ENCODE data around the gene SEMG1. TPM values are rescaled to one million over a fixed set of nuclear protein-coding genes. Genes with fewer than 3 reads are reported as not detected.

SEMG1 gene
- total and polyA plus RNA-seq, 2 donors (not counting 1 experiment from before 2014, with no cell fraction given): not detected

DNA sequence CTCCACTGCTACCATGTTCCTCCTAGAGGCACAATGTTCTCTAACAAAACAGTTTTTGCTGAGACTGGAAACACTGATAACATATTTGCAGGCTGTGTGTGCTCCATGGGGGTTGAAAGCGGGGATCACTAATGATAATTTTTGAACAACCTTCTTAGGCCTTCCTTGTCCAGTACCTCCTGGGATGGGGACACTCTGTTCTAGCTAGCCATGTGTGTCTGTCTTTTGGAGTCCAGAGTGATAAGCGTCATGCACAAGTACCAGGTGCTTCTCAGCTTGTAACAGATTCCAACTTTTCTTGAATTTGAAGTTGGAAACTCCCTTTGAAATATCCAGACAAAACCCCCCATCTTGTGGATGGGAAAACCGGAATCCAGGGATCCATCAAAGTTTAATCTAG lies 17.0 kb upstream of the SEMG1 start:
- H3K27ac Mint-ChIP-seq: no peak overlapping the region
- Histone ChIP-seq H3K4me1 (ENCODE audit: control insufficient read depth in 2 of 2, insufficient read depth in 2 of 2, low read length in 2 of 2) (no peaks in the 10 kb centered on the region), H3K4me3 (ENCODE audit: control extremely low read depth in 1 of 5, extremely low read depth in 1 of 5, insufficient read depth in 1 of 5, low read depth in 2 of 5, low read length in 4 of 5) (no peak overlapping the region), H3K9me3 (ENCODE audit: control extremely low read depth in 1 of 3, control insufficient read depth in 2 of 3, insufficient read depth in 1 of 3, low read length in 2 of 3) (no peaks in the 10 kb centered on the region), H3K9ac (ENCODE audit: low read length) (no peak overlapping the region), H2AFZ (ENCODE audit: insufficient read depth, low read depth, low read length, poor library complexity, severe bottlenecking) (no peak overlapping the region), H3K36me3 (replicated peaks in 1 of 2; ENCODE audit: control extremely low read depth in 1 of 2, control insufficient read depth in 1 of 2, extremely low read depth in 1 of 2, insufficient read depth in 2 of 2, low read length in 1 of 2) (no peaks in the 10 kb centered on the region), H3K27ac (ENCODE audit: low read length in 2 of 2) (no peak overlapping the region), H4K20me1 (ENCODE audit: control insufficient read depth, insufficient read depth, low read length, poor library complexity, severe bottlenecking) (no peaks in the 10 kb centered on the region), H3K27me3 (replicated peaks in 1 of 4; ENCODE audit: control extremely low read depth in 1 of 4, control insufficient read depth in 3 of 4, insufficient read depth in 4 of 4, low read length in 3 of 4) (peaks cover 0 to 7% (median 0%) of the 10 kb centered on the region in 4 experiments), H3K79me2 (ENCODE audit: control insufficient read depth, insufficient read depth, low read length) (no peaks in the 10 kb centered on the region), H3K4me2 (replicated peaks; ENCODE audit: low read depth, low read length, poor library complexity, severe bottlenecking) (no peak overlapping the region)
- 70% methylated on average over 3 of the region's 3 CpGs for WGBS (ENCODE audit: insufficient coverage)
- no peak for ATAC-seq (ENCODE audit: low read depth)
- intact Hi-C loops (cut with micrococcal nuclease): no loop called here
- no peak for TF ChIP-seq EZH2 (IDR thresholded peaks at IDR 0.05; ENCODE audit: borderline replicate concordance, insufficient read depth, low read depth, low read length, poor library complexity, severe bottlenecking)
- TF ChIP-seq CTCF (IDR thresholded peaks at IDR 0.05): no peak
- no peak overlapping the region for H3K4me3 Mint-ChIP-seq
- DNase-seq: no peak
- H3K4me1 Mint-ChIP-seq: no peaks in the 10 kb centered on the region
- ChIA-PET POLR2A (no interaction called here), CTCF (no interaction called here)
- H3K27me3 Mint-ChIP-seq: peaks cover 20% of the 10 kb centered on the region
- no peaks in the 10 kb centered on the region for H3K9me3 Mint-ChIP-seq (ENCODE audit: insufficient read depth)

DNA sequence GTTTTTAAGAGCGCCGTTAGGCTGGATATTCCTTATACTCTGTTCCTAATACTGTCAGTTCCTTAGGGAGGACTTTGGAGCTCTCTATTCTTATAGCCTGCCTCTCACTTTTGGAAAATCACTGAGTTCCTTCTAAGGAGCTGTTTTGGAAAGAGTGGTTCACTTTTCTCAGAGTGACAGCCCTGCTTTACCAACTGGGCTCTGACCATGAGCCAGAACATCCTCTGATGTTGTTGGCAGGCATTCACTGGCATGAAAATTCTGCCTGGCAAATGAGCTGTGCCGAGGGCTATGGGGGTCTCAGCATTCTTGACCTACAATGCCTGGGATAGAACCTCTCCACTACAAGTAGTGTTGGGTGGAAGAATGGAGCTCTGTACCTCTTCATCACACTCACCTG lies 14.9 kb upstream of the SEMG1 start:
- peaks cover 0 to 2% (median 0%) of the 10 kb centered on the region in 3 donors for H3K9me3 ChIP-seq (ENCODE audit: control extremely low read depth in 1 of 3, control insufficient read depth in 2 of 3, insufficient read depth in 1 of 3, low read length in 2 of 3)
- H3K4me1 ChIP-seq (ENCODE audit: control insufficient read depth in 2 of 2, insufficient read depth in 2 of 2, low read length in 2 of 2): no peaks in the 10 kb centered on the region
- Mint-ChIP-seq H3K27me3 (peaks cover 20% of the 10 kb centered on the region), H3K27ac (no peak overlapping the region), H3K9me3 (ENCODE audit: insufficient read depth) (no peaks in the 10 kb centered on the region), H3K4me1 (no peaks in the 10 kb centered on the region), H3K4me3 (no peak overlapping the region)
- no CpG with 5 or more reads among the region's 3 CpGs for WGBS (ENCODE audit: insufficient coverage)
- no peaks in the 10 kb centered on the region for H3K79me2 ChIP-seq (ENCODE audit: control insufficient read depth, insufficient read depth, low read length)
- H3K27ac ChIP-seq (ENCODE audit: low read length in 2 of 2): no peak overlapping the region
- H4K20me1 ChIP-seq (ENCODE audit: control insufficient read depth, insufficient read depth, low read length, poor library complexity, severe bottlenecking): no peaks in the 10 kb centered on the region
- no peak overlapping the region for H3K9ac ChIP-seq (ENCODE audit: low read length)
- TF ChIP-seq EZH2 (IDR thresholded peaks at IDR 0.05; ENCODE audit: borderline replicate concordance, insufficient read depth, low read depth, low read length, poor library complexity, severe bottlenecking): no peak
- no peak for TF ChIP-seq CTCF (IDR thresholded peaks at IDR 0.05)
- ChIA-PET CTCF (no interaction called here), POLR2A (no interaction called here)
- intact Hi-C loops (cut with micrococcal nuclease): no loop called here
- ATAC-seq (ENCODE audit: low read depth) (no peak), DNase-seq (no peak)
- no peak overlapping the region for H3K4me2 ChIP-seq (replicated peaks; ENCODE audit: low read depth, low read length, poor library complexity, severe bottlenecking)
- no peaks in the 10 kb centered on the region for H3K36me3 ChIP-seq (replicated peaks in 1 of 2; ENCODE audit: control extremely low read depth in 1 of 2, control insufficient read depth in 1 of 2, extremely low read depth in 1 of 2, insufficient read depth in 2 of 2, low read length in 1 of 2)
- peaks cover 0 to 7% (median 0%) of the 10 kb centered on the region in 4 experiments for H3K27me3 ChIP-seq (replicated peaks in 1 of 4; ENCODE audit: control extremely low read depth in 1 of 4, control insufficient read depth in 3 of 4, insufficient read depth in 4 of 4, low read length in 3 of 4)
- H2AFZ ChIP-seq (ENCODE audit: insufficient read depth, low read depth, low read length, poor library complexity, severe bottlenecking): no peak overlapping the region
- H3K4me3 ChIP-seq (ENCODE audit: control extremely low read depth in 1 of 5, extremely low read depth in 1 of 5, insufficient read depth in 1 of 5, low read depth in 2 of 5, low read length in 4 of 5): no peak overlapping the region
